Measurements from ENCODE around the gene CORIN.

DNA sequence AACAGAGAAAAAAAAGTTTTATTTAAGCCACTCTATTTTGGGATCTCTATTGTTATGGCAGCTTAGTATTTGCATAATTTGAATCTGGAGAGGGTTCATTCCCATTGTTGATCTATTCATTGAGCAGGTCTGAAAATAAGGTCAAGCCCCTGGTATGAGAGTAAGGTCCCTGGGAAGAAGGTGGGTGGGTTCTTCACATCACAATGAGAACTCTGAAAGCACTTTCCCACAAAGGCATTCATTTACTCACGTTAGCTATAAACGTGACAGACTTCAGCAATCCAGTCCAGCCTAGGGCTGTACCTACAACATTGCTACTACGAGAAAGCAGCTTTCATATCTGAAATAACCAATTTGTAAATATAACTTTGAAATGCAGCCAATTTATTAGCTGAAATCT lies 126.2 kb downstream of the CORIN start:
- TF ChIP-seq, protein P1, sequence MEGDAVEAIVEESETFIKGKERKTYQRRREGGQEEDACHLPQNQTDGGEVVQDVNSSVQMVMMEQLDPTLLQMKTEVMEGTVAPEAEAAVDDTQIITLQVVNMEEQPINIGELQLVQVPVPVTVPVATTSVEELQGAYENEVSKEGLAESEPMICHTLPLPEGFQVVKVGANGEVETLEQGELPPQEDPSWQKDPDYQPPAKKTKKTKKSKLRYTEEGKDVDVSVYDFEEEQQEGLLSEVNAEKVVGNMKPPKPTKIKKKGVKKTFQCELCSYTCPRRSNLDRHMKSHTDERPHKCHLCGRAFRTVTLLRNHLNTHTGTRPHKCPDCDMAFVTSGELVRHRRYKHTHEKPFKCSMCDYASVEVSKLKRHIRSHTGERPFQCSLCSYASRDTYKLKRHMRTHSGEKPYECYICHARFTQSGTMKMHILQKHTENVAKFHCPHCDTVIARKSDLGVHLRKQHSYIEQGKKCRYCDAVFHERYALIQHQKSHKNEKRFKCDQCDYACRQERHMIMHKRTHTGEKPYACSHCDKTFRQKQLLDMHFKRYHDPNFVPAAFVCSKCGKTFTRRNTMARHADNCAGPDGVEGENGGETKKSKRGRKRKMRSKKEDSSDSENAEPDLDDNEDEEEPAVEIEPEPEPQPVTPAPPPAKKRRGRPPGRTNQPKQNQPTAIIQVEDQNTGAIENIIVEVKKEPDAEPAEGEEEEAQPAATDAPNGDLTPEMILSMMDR (conservative IDR thresholded peaks at IDR 0.05; ENCODE audit: low read length): no peak
- no peak for TF ChIP-seq EZH2phosphoT487 (IDR thresholded peaks at IDR 0.05; ENCODE audit: borderline replicate concordance)

Data from Loucy (cell line).